GM12878 (cell line): ENCODE measurements around the gene GABRP.

Experiments used
- ATF3 ChIP-seq: IDR thresholded peaks from 2 replicates; pipeline ENCODE4 v1.6.1; 2011; ENCODE audit warnings: low read depth, mild to moderate bottlenecking, low read length, moderate library complexity, borderline replicate concordance; ENCODE audit errors: extremely low read depth
- CEBPB ChIP-seq, 2 experiments: fragments of 150-350 bp in 1 of 2; IDR thresholded peaks; 2 replicates each; pipeline ENCODE4 v1.6.1; 2012 to 2014; ENCODE audit warnings: low read depth in 2 of 2, low read length in 2 of 2, borderline replicate concordance in 1 of 2, inconsistent platforms in 1 of 2
- EP300 ChIP-seq, 2 experiments: fragments of 150-350 bp in 1 of 2; IDR thresholded peaks; 2 replicates each; pipeline ENCODE4 v1.6.1; 2011 to 2012; ENCODE audit warnings: low read depth in 2 of 2, low read length in 2 of 2, borderline replicate concordance in 1 of 2, improper control_type of control experiment in 1 of 2, inconsistent platforms in 1 of 2; ENCODE audit not compliant: control insufficient read depth in 1 of 2
- ESRRA ChIP-seq: IDR thresholded peaks from 2 replicates; pipeline ENCODE4 v1.6.1; 2012; ENCODE audit warnings: mild to moderate bottlenecking, low read length, improper control_type of control experiment
- GABPA ChIP-seq: IDR thresholded peaks from 2 replicates; pipeline ENCODE4 v1.6.1; 2014; ENCODE audit warnings: antibody characterized with exemption, low read depth, mild to moderate bottlenecking, inconsistent platforms
- PBX3 ChIP-seq: IDR thresholded peaks from 2 replicates; pipeline ENCODE4 v1.6.1; 2011; ENCODE audit warnings: mild to moderate bottlenecking, low read depth, low read length, moderate library complexity; ENCODE audit not compliant: insufficient replicate concordance
- POLR2A ChIP-seq: IDR thresholded peaks from 2 replicates; pipeline ENCODE4 v1.6.1; 2011; ENCODE audit warnings: low read depth, mild to moderate bottlenecking, low read length
- YY1 ChIP-seq: IDR thresholded peaks from 2 replicates; pipeline ENCODE4 v1.6.1; 2011; ENCODE audit warnings: low read depth, mild to moderate bottlenecking, low read length
- ZNF274 ChIP-seq: IDR thresholded peaks from one replicate; pipeline ENCODE4 v1.8.0; 2011; ENCODE audit not compliant: insufficient read length, insufficient read depth
- TF ChIP-seq, protein P1 (sequence below), 3 experiments: IDR thresholded peaks in 2 of 3; conservative IDR thresholded peaks in 1 of 3; 2 replicates each; pipeline ENCODE4 v1.5.1; 2011; ENCODE audit warnings: low read depth in 3 of 3, low read length in 3 of 3, mild to moderate bottlenecking in 3 of 3, control low read depth in 2 of 3, moderate library complexity in 2 of 3, inconsistent platforms in 1 of 3, mixed read lengths in 1 of 3; ENCODE audit not compliant: control insufficient read depth in 2 of 3, insufficient read depth in 1 of 3; ENCODE audit errors: extremely low read depth in 1 of 3

DNA sequence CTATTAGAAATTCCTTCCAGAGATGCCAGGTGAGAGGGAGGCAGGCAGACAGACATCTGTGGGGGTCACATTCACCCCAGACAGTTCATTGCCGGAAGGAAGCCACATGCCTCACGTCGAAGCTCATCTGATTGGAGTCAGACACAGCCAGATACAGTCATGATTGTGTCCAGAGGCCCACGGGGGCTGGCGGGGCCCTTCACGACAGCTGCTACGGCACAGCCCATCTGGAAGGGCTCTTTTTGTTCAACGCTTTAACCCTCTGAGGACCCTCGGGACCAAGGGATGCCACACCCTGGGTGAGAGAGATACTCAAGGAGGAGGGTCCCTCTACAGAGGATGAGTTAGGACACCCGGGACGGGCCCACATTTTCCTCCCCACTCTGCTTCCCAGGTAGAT lies 31.9 kb upstream of the GABRP start:
- TF ChIP-seq CEBPB (IDR thresholded peaks at IDR 0.05; ENCODE audit: borderline replicate concordance in 1 of 2, low read depth in 2 of 2, low read length in 2 of 2) (no peak), YY1 (no peak), POLR2A (no peak), GABPA (no peak), ATF3 (no peak), EP300 (IDR thresholded peaks at IDR 0.05; ENCODE audit: borderline replicate concordance in 1 of 2, control insufficient read depth in 1 of 2, low read depth in 2 of 2, low read length in 2 of 2) (no peak), ESRRA (no peak), PBX3 (no peak), ZNF274 (no peak)
- TF ChIP-seq, protein P1, sequence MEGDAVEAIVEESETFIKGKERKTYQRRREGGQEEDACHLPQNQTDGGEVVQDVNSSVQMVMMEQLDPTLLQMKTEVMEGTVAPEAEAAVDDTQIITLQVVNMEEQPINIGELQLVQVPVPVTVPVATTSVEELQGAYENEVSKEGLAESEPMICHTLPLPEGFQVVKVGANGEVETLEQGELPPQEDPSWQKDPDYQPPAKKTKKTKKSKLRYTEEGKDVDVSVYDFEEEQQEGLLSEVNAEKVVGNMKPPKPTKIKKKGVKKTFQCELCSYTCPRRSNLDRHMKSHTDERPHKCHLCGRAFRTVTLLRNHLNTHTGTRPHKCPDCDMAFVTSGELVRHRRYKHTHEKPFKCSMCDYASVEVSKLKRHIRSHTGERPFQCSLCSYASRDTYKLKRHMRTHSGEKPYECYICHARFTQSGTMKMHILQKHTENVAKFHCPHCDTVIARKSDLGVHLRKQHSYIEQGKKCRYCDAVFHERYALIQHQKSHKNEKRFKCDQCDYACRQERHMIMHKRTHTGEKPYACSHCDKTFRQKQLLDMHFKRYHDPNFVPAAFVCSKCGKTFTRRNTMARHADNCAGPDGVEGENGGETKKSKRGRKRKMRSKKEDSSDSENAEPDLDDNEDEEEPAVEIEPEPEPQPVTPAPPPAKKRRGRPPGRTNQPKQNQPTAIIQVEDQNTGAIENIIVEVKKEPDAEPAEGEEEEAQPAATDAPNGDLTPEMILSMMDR (IDR thresholded peaks at IDR 0.05 in 2 of 3, conservative IDR thresholded peaks at IDR 0.05 in 1 of 3; ENCODE audit: control insufficient read depth in 2 of 3, extremely low read depth in 1 of 3, insufficient read depth in 1 of 3, low read depth in 3 of 3, low read length in 3 of 3), result no peak
